Measurements from ENCODE around the gene IBSP.

The IBSP gene

GRCh38 chr4:87856816-87857215, 57.5 kb downstream of the IBSP start:
- H3K79me1 ChIP-seq (ENCODE audit: low read depth, low read length), result no peaks in the 10 kb centered on the region
- no peak overlapping the region for H3K23ac ChIP-seq (ENCODE audit: low read depth, low read length, poor library complexity)
- no peak overlapping the region for H3K27ac ChIP-seq (replicated peaks; ENCODE audit: low read length)
- no peak for DNase-seq (ENCODE audit: low spot score)
- H4K8ac ChIP-seq (ENCODE audit: low read depth, low read length), result no peak overlapping the region
- H3K4me2 ChIP-seq (ENCODE audit: insufficient read depth, low read length, poor library complexity, severe bottlenecking), result no peak overlapping the region
- no peaks in the 10 kb centered on the region for H3K27me3 ChIP-seq (ENCODE audit: control insufficient read depth in 3 of 3, insufficient read depth in 3 of 3, low read depth in 1 of 3, low read length in 3 of 3)
- no peaks in the 10 kb centered on the region for H3K4me1 ChIP-seq (ENCODE audit: control insufficient read depth in 2 of 2, insufficient read depth in 1 of 2, low read depth in 1 of 2, low read length in 2 of 2)
- H3K18ac ChIP-seq (ENCODE audit: low read length), result no peak overlapping the region
- H2AK5ac ChIP-seq (ENCODE audit: low read depth, low read length), result no peak overlapping the region
- no peak overlapping the region for H3K4ac ChIP-seq (ENCODE audit: low read length)
- no peak overlapping the region for H3K4me3 ChIP-seq (ENCODE audit: low read length in 2 of 2)
- no peak overlapping the region for H3K14ac ChIP-seq (ENCODE audit: low read length)
- H2AFZ ChIP-seq (ENCODE audit: low read length), result peak overlapping the region; percentile 7
- H4K91ac ChIP-seq (ENCODE audit: low read depth, low read length, poor library complexity), result no peak overlapping the region
- no CpG with 5 or more reads among the region's 1 CpG for WGBS, 2 donors (ENCODE audit: extremely low coverage in 2 of 2, insufficient read length in 2 of 2, insufficient replicate concordance in 1 of 2)
- H3K9ac ChIP-seq (ENCODE audit: low read depth, low read length, poor library complexity), result no peak overlapping the region
- H2BK5ac ChIP-seq (ENCODE audit: low read length), result no peak overlapping the region
- H2BK12ac ChIP-seq (ENCODE audit: low read length), result no peak overlapping the region
- H2BK15ac ChIP-seq (ENCODE audit: low read length), result no peak overlapping the region
- no peak overlapping the region for H2BK120ac ChIP-seq (ENCODE audit: low read depth, low read length)
- H3K9me3 ChIP-seq (replicated peaks in 1 of 2; ENCODE audit: control insufficient read depth in 2 of 2, insufficient read depth in 1 of 2, low read depth in 1 of 2, low read length in 2 of 2), result no peaks in the 10 kb centered on the region
- no peaks in the 10 kb centered on the region for H3K36me3 ChIP-seq (replicated peaks in 1 of 2; ENCODE audit: control insufficient read depth in 2 of 2, insufficient read depth in 2 of 2, low read length in 2 of 2)

- no peak for DNase-seq (ENCODE audit: low spot score)
- Histone ChIP-seq H3K14ac (ENCODE audit: low read length) (no peak overlapping the region), H2AK5ac (ENCODE audit: low read depth, low read length) (no peak overlapping the region), H3K79me1 (ENCODE audit: low read depth, low read length) (no peaks in the 10 kb centered on the region), H3K4me1 (ENCODE audit: control insufficient read depth in 2 of 2, insufficient read depth in 1 of 2, low read depth in 1 of 2, low read length in 2 of 2) (no peaks in the 10 kb centered on the region), H2AFZ (ENCODE audit: low read length) (no peak overlapping the region), H3K36me3 (replicated peaks in 1 of 2; ENCODE audit: control insufficient read depth in 2 of 2, insufficient read depth in 2 of 2, low read length in 2 of 2) (no peaks in the 10 kb centered on the region), H3K23ac (ENCODE audit: low read depth, low read length, poor library complexity) (no peak overlapping the region), H3K27ac (replicated peaks; ENCODE audit: low read length) (no peak overlapping the region), H2BK120ac (ENCODE audit: low read depth, low read length) (no peak overlapping the region), H3K4me3 (ENCODE audit: low read length in 2 of 2) (no peak overlapping the region), H4K91ac (ENCODE audit: low read depth, low read length, poor library complexity) (no peak overlapping the region), H2BK5ac (ENCODE audit: low read length) (no peak overlapping the region), H3K9ac (ENCODE audit: low read depth, low read length, poor library complexity) (no peak overlapping the region), H3K4me2 (ENCODE audit: insufficient read depth, low read length, poor library complexity, severe bottlenecking) (no peak overlapping the region), H2BK12ac (ENCODE audit: low read length) (no peak overlapping the region), H2BK15ac (ENCODE audit: low read length) (no peak overlapping the region), H3K9me3 (replicated peaks in 1 of 2; ENCODE audit: control insufficient read depth in 2 of 2, insufficient read depth in 1 of 2, low read depth in 1 of 2, low read length in 2 of 2) (no peaks in the 10 kb centered on the region), H3K27me3 (ENCODE audit: control insufficient read depth in 3 of 3, insufficient read depth in 3 of 3, low read depth in 1 of 3, low read length in 3 of 3) (no peaks in the 10 kb centered on the region), H3K4ac (ENCODE audit: low read length) (no peak overlapping the region), H4K8ac (ENCODE audit: low read depth, low read length) (no peak overlapping the region), H3K18ac (ENCODE audit: low read length) (peak overlapping the region; percentile 27)
- WGBS, 2 donors (ENCODE audit: extremely low coverage in 2 of 2, insufficient read length in 2 of 2, insufficient replicate concordance in 1 of 2), result no CpG with 5 or more reads among the region's 5 CpGs
These were observed 58.4 kb downstream of the IBSP start for GRCh38 chr4:87857789-87858188.
